ENCODE measurements around the gene TSPO. TPM values are rescaled to one million over a fixed set of nuclear protein-coding genes. Genes with fewer than 3 reads are reported as not detected.
A peak's percentile ranks its signal among the peaks of the same experiment; 100 is the strongest.

TSPO gene
- total and polyA plus RNA-seq, 2 of the 8 experiments (the other 6 are each of a cell fraction or from before 2014, with no cell fraction given), result 19.9 to 51.5 TPM

- Histone ChIP-seq H3K18ac (ENCODE audit: extremely low read depth, low read length) (no peak overlapping the region; the same call in 1 of the 2 replicates), H2AFZ (ENCODE audit: low read length) (peak overlapping the region; percentile 72), H3K23ac (ENCODE audit: insufficient read length) (no peak overlapping the region), H4K5ac (ENCODE audit: insufficient read length, low read depth, low read length) (no peak overlapping the region), H3K79me1 (ENCODE audit: low read depth, low read length) (no peaks in the 10 kb centered on the region), H2BK12ac (ENCODE audit: low read depth, low read length) (peak overlapping the region; percentile 68; the same call in 1 of the 2 replicates), H3K14ac (ENCODE audit: insufficient read length) (no peak overlapping the region), H3K27ac (ENCODE audit: low read depth, low read length) (no peak overlapping the region), H4K91ac (replicated peaks; ENCODE audit: insufficient read length, low read length) (peak overlapping the region; percentile 57), H3K56ac (replicated peaks; ENCODE audit: insufficient read length, low read depth, low read length) (no peak overlapping the region), H2BK120ac (replicated peaks; ENCODE audit: low read depth, low read length) (no peak overlapping the region), H3K4me2 (ENCODE audit: insufficient read depth in 1 of 2, low read depth in 2 of 2, low read length in 2 of 2) (peak overlapping the region in 1 of 2 experiments; percentile 18; a peak in 1 of 4 replicates), H3K4me1 (replicated peaks in 1 of 4; ENCODE audit: control insufficient read depth in 3 of 4, insufficient read depth in 4 of 4, low read length in 3 of 4) (peaks cover 2 to 11% (median 4%) of the 10 kb centered on the region in 4 experiments; a peak in 6 of 7 replicates), H4K8ac (ENCODE audit: extremely low read depth, insufficient read depth, low read length) (no peak overlapping the region), H2BK5ac (ENCODE audit: low read depth, low read length) (peak overlapping the region; percentile 75; the same call in 1 of the 2 replicates), H2AK5ac (ENCODE audit: low read depth, low read length) (no peak overlapping the region; the same call in 1 of the 2 replicates), H3K4ac (replicated peaks; ENCODE audit: insufficient read length, low read depth, low read length) (no peak overlapping the region), H2BK15ac (ENCODE audit: low read length) (no peak overlapping the region), H3K23me2 (ENCODE audit: low read depth, low read length) (peaks cover 9% of the 10 kb centered on the region; the same call in 1 of the 2 replicates), H2BK20ac (ENCODE audit: low read length) (peak overlapping the region; percentile 40; the same call in 1 of the 2 replicates), H4K20me1 (replicated peaks in 1 of 2; ENCODE audit: control insufficient read depth in 1 of 2, insufficient read depth in 2 of 2, low read length in 2 of 2) (peaks cover 0 to 6% of the 10 kb centered on the region in 2 experiments), H3K9me3 (ENCODE audit: insufficient read depth in 2 of 2, low read depth in 1 of 2, low read length in 1 of 2) (no peaks in the 10 kb centered on the region), H3K9ac (replicated peaks in 1 of 4; ENCODE audit: extremely low read depth in 1 of 4, low read depth in 3 of 4, low read length in 3 of 4) (peak overlapping the region in 2 of 4 experiments; percentile 3 to 16; a peak in 2 of 7 replicates), H3K4me3 (ENCODE audit: extremely low read depth in 1 of 4, insufficient read depth in 2 of 4, low read depth in 3 of 4, low read length in 4 of 4) (no peak overlapping the region), H3K36me3 (ENCODE audit: control insufficient read depth in 2 of 4, insufficient read depth in 4 of 4, low read length in 3 of 4) (no peaks in the 10 kb centered on the region), H3K79me2 (ENCODE audit: control insufficient read depth in 1 of 2, insufficient read depth in 2 of 2, low read length in 2 of 2) (no peaks in the 10 kb centered on the region), H3K27me3 (replicated peaks in 1 of 4; ENCODE audit: control insufficient read depth in 3 of 4, extremely low read depth in 1 of 4, insufficient read depth in 3 of 4, low read length in 3 of 4) (no peaks in the 10 kb centered on the region)
- POLR2A ChIA-PET (ENCODE audit: partially characterized antibody), result interaction anchor here (0.6 to 1.1 kb wide), 3 partner anchors 10 to 1455 kb away, joined by 3 to 4 read pairs (median 4); no protein-coding TSS in a partner anchor
- DNase-seq (ENCODE audit: low read depth in 1 of 2, low spot score in 2 of 2) (no peak), FAIRE-seq (no peak)
- CTCF ChIA-PET (ENCODE audit: partially characterized antibody), result interaction anchor here (0.8 to 6.1 kb wide), 14 partner anchors 8 to 203 kb away, joined by 3 to 42 read pairs (median 4); no protein-coding TSS in a partner anchor
- 74% methylated on average over 13 of the region's 13 CpGs; no CpG with 5 or more reads in 1 of the 2 experiments for WGBS, 2 experiments (ENCODE audit: extremely low coverage in 1 of 2, insufficient coverage in 1 of 2, insufficient read length in 1 of 2, insufficient replicate concordance in 2 of 2, low coverage in 1 of 2, low lambda C conversion rate in 2 of 2, missing lambda C conversion rate in 1 of 2)
- TF ChIP-seq, protein P1, sequence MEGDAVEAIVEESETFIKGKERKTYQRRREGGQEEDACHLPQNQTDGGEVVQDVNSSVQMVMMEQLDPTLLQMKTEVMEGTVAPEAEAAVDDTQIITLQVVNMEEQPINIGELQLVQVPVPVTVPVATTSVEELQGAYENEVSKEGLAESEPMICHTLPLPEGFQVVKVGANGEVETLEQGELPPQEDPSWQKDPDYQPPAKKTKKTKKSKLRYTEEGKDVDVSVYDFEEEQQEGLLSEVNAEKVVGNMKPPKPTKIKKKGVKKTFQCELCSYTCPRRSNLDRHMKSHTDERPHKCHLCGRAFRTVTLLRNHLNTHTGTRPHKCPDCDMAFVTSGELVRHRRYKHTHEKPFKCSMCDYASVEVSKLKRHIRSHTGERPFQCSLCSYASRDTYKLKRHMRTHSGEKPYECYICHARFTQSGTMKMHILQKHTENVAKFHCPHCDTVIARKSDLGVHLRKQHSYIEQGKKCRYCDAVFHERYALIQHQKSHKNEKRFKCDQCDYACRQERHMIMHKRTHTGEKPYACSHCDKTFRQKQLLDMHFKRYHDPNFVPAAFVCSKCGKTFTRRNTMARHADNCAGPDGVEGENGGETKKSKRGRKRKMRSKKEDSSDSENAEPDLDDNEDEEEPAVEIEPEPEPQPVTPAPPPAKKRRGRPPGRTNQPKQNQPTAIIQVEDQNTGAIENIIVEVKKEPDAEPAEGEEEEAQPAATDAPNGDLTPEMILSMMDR (IDR thresholded peaks at IDR 0.05; ENCODE audit: control extremely low read depth in 1 of 3, insufficient read depth in 1 of 3, low read depth in 1 of 3, low read length in 3 of 3), result no peak
- TF ChIP-seq GABPA (IDR thresholded peaks at IDR 0.05; ENCODE audit: borderline replicate concordance, insufficient read depth, low read length) (no peak), SIX5 (IDR thresholded peaks at IDR 0.05; ENCODE audit: low read depth, low read length) (no peak), CREB1 (IDR thresholded peaks at IDR 0.05) (no peak), TBP (IDR thresholded peaks at IDR 0.05; ENCODE audit: low read depth, low read length) (no peak), KDM4A (IDR thresholded peaks at IDR 0.05; ENCODE audit: low read depth, low read length, severe bottlenecking) (no peak), ATF2 (IDR thresholded peaks at IDR 0.05; ENCODE audit: low read length) (no peak), NRF1 (IDR thresholded peaks at IDR 0.05; ENCODE audit: low read depth, low read length) (no peak)
Observed at GRCh38 chr22:43202756-43203410, 51.5 kb downstream of the TSPO start.

Measured in H1 (cell line).